HCT116 (cell line): ENCODE data around the gene PIGQ. TPM values are rescaled to one million over a fixed set of nuclear protein-coding genes. Genes with fewer than 3 reads are reported as not detected.

Source experiments
- ATAC-seq: fragments of 200-7000 bp; cut with Tn5 transposase; 2 replicates; pipeline ENCODE4 v1.9.1; 2020; ENCODE audit warnings: mild to moderate bottlenecking, moderate library complexity
- BruUV-seq: library from RNA; stranded (reverse); fragments of 400-500 nt; replicated peaks from 2 replicates; lab custom pipeline; 2021; lab: Mats Ljungman, UMichigan
- CTCF ChIA-PET: fragments of 300-600 bp; sonication (Branson Sonifier 250); formaldehyde crosslinking; loops from one replicate; lab custom pipeline; 2021; ENCODE audit warnings: antibody characterized with exemption; lab: Charles Lee
- POLR2A ChIA-PET: fragments of 300-600, 350-600 bp; sonication (Branson Sonifier 250); formaldehyde crosslinking; loops from one replicate; lab custom pipeline; 2021; ENCODE audit warnings: antibody characterized with exemption; lab: Charles Lee
- RAD21 ChIA-PET, 2 experiments: fragments of 300-600 bp; sonication (Branson Sonifier 250); formaldehyde crosslinking; loops; one replicate each; lab custom pipeline; 2023; ENCODE audit warnings: low total read pairs in 2 of 2; ENCODE audit not compliant: uncharacterized antibody in 2 of 2, unreplicated experiment in 2 of 2, low non-redundant PET in 1 of 2; lab: Charles Lee
- DNase-seq: peaks from one replicate; pipeline ENCODE4 v3.0.0-alpha.2; 2010; ENCODE audit warnings: low read depth, low spot score
- H2AFZ ChIP-seq: fragments of 200-600 bp; shearing (Covaris generic), sonication (generic); 2 replicates; pipeline ENCODE4 v1.6.1; 2017; ENCODE audit warnings: low read depth, mixed run types, mixed read lengths, antibody characterized with exemption, low read length; ENCODE audit not compliant: poor library complexity, severe bottlenecking
- H3K27ac ChIP-seq: 2 replicates; pipeline ENCODE4 v1.5.1; 2012; ENCODE audit warnings: low read depth, low read length
- H3K27me3 ChIP-seq: fragments of 200-600 bp; sonication (generic); 2 replicates; pipeline ENCODE4 v1.6.1; 2016; ENCODE audit warnings: mixed run types, low read length, mixed read lengths; ENCODE audit not compliant: insufficient read depth
- H3K36me3 ChIP-seq, 2 experiments: fragments of 200-500 bp in 1 of 2; fragments of 200-600 bp in 1 of 2; sonication (Bioruptor generic) in 1 of 2; sonication (generic) in 1 of 2; 2 replicates each; pipeline versions ENCODE4 v1.5.1 to v1.6.1; 2014 to 2016; ENCODE audit warnings: low read length in 2 of 2, inconsistent platforms in 1 of 2, mixed read lengths in 1 of 2, mixed run types in 1 of 2; ENCODE audit not compliant: insufficient read depth in 2 of 2, control insufficient read depth in 1 of 2
- H3K4me1 ChIP-seq, 2 experiments: fragments of 200-600 bp in 1 of 2; sonication (generic) in 1 of 2; 2 replicates each; pipeline versions ENCODE4 v1.5.1 to v1.6.1; 2012 to 2017; ENCODE audit warnings: low read length in 2 of 2, inconsistent platforms in 1 of 2, mild to moderate bottlenecking in 1 of 2, mixed read lengths in 1 of 2, mixed run types in 1 of 2, moderate library complexity in 1 of 2; ENCODE audit not compliant: insufficient read depth in 2 of 2, control insufficient read depth in 1 of 2
- H3K4me2 ChIP-seq: fragments of 200-600 bp; sonication (generic); 2 replicates; pipeline ENCODE4 v1.6.1; 2017; ENCODE audit warnings: mixed run types, low read length, mixed read lengths
- H3K4me3 ChIP-seq, 2 experiments: fragments of 200-600 bp in 1 of 2; sonication (generic) in 1 of 2; replicated peaks in 1 of 2; 2 replicates each; pipeline ENCODE4 v1.5.1; 2011 to 2016; ENCODE audit warnings: low read length in 2 of 2, control low read depth in 1 of 2, low read depth in 1 of 2, mild to moderate bottlenecking in 1 of 2, mixed read lengths in 1 of 2, mixed run types in 1 of 2
- H3K79me2 ChIP-seq: fragments of 200-600 bp; sonication (generic); 2 replicates; pipeline ENCODE4 v1.6.1; 2017; ENCODE audit warnings: mild to moderate bottlenecking, mixed run types, low read length, moderate library complexity, mixed read lengths; ENCODE audit not compliant: insufficient read depth
- H3K9ac ChIP-seq: fragments of 200-600 bp; sonication (generic); 2 replicates; pipeline ENCODE4 v1.6.1; 2016; ENCODE audit warnings: low read length, mixed read lengths
- H3K9me2 ChIP-seq: fragments of 200-600 bp; sonication (generic), shearing (Covaris generic); 2 replicates; pipeline ENCODE4 v1.6.1; 2017; ENCODE audit warnings: mixed run types, mild to moderate bottlenecking, moderate library complexity; ENCODE audit not compliant: insufficient read depth
- H3K9me3 ChIP-seq, 2 experiments: fragments of 200-500 bp in 1 of 2; fragments of 200-600 bp in 1 of 2; sonication (Bioruptor generic) in 1 of 2; sonication (generic) in 1 of 2; 2 replicates each; pipeline ENCODE4 v1.6.1; 2014 to 2017; ENCODE audit warnings: low read length in 2 of 2, mixed read lengths in 2 of 2, inconsistent platforms in 1 of 2, low read depth in 1 of 2, mild to moderate bottlenecking in 1 of 2, mixed run types in 1 of 2, moderate library complexity in 1 of 2; ENCODE audit not compliant: control insufficient read depth in 1 of 2, insufficient read depth in 1 of 2
- H4K20me1 ChIP-seq: fragments of 200-600 bp; sonication (generic), shearing (Covaris generic); 2 replicates; pipeline ENCODE4 v1.6.1; 2017; ENCODE audit warnings: mixed run types, mild to moderate bottlenecking, moderate library complexity; ENCODE audit not compliant: insufficient read depth
- CBX3 ChIP-seq: IDR thresholded peaks from 2 replicates; pipeline ENCODE4 v1.6.1; 2012; ENCODE audit warnings: low read depth
- ELF1 ChIP-seq: IDR thresholded peaks from 2 replicates; pipeline ENCODE4 v1.6.1; 2012; ENCODE audit warnings: low read depth, borderline replicate concordance
- EZH2 ChIP-seq: fragments of 200-600 bp; sonication (generic); IDR thresholded peaks from 2 replicates; pipeline ENCODE4 v1.6.1; 2017; ENCODE audit warnings: antibody characterized with exemption, mixed run types
- EZH2phosphoT487 ChIP-seq: fragments of 200-600 bp; IDR thresholded peaks from 2 replicates; pipeline ENCODE4 v1.6.1; 2018; ENCODE audit warnings: antibody characterized with exemption, borderline replicate concordance
- FOSL1 ChIP-seq: IDR thresholded peaks from 2 replicates; pipeline ENCODE4 v1.6.1; 2012; ENCODE audit warnings: low read depth
- JUND ChIP-seq: IDR thresholded peaks from 2 replicates; pipeline ENCODE4 v1.6.1; 2012
- POLR2A ChIP-seq: IDR thresholded peaks from 2 replicates; pipeline ENCODE4 v1.7.0; 2011; ENCODE audit warnings: borderline replicate concordance; ENCODE audit not compliant: insufficient read depth, insufficient read length; ENCODE audit errors: extremely low read depth
- RAD21 ChIP-seq: IDR thresholded peaks from 2 replicates; pipeline ENCODE4 v1.6.1; 2012; ENCODE audit warnings: low read depth, mild to moderate bottlenecking
- SRF ChIP-seq: IDR thresholded peaks from 2 replicates; pipeline ENCODE4 v1.6.1; 2012; ENCODE audit warnings: low read depth
- TCF7L2 ChIP-seq: IDR thresholded peaks from 2 replicates; pipeline ENCODE4 v1.7.0; 2011; ENCODE audit warnings: borderline replicate concordance, inconsistent platforms; ENCODE audit not compliant: insufficient read depth, insufficient read length; ENCODE audit errors: extremely low read depth
- YY1 ChIP-seq: IDR thresholded peaks from 2 replicates; pipeline ENCODE4 v1.6.1; 2011; ENCODE audit warnings: low read length, low read depth, moderate library complexity, mild to moderate bottlenecking; ENCODE audit not compliant: insufficient replicate concordance; ENCODE audit errors: extremely low read depth
- ZFX ChIP-seq: fragments of 450-650 bp; IDR thresholded peaks from 2 replicates; pipeline ENCODE4 v1.6.1; 2017
- ZNF274 ChIP-seq: fragments of 200-500 bp; sonication (Bioruptor generic); IDR thresholded peaks from 2 replicates; pipeline ENCODE4 v1.6.1; 2014; ENCODE audit warnings: mild to moderate bottlenecking, low read depth, low read length, inconsistent platforms
- intact Hi-C: fragments of 100-400 bp; cut with micrococcal nuclease; formaldehyde crosslinking; loops from 2 replicates; pipeline ENCODE4 v1.10.0; 2022
- total RNA-seq: library from RNA; stranded (reverse); gene quantifications from one replicate; pipeline ENCODE4 v1.2.1, GENCODE V29; 2021; ENCODE audit not compliant: unreplicated experiment
- TF ChIP-seq, protein P1 (sequence below): IDR thresholded peaks from 2 replicates; pipeline ENCODE4 v1.6.1; 2012
- TF ChIP-seq, protein P2 (sequence below), 3 experiments: fragments of 200-600 bp in 1 of 3; sonication (generic) in 1 of 3; IDR thresholded peaks in 2 of 3; conservative IDR thresholded peaks in 1 of 3; 2 replicates each; pipeline ENCODE4 v1.5.1; 2012 to 2017; ENCODE audit warnings: low read depth in 2 of 3, low read length in 2 of 3, antibody characterized with exemption in 1 of 3, borderline replicate concordance in 1 of 3, control low read depth in 1 of 3, mild to moderate bottlenecking in 1 of 3, mixed read lengths in 1 of 3, mixed run types in 1 of 3, moderate library complexity in 1 of 3; ENCODE audit not compliant: insufficient read depth in 1 of 3
- TF ChIP-seq, protein P3 (sequence below): IDR thresholded peaks from 2 replicates; pipeline ENCODE4 v1.6.1; 2011; ENCODE audit warnings: mild to moderate bottlenecking, low read length, moderate library complexity; ENCODE audit not compliant: insufficient replicate concordance; ENCODE audit errors: extremely low read depth
- TF ChIP-seq, protein P4 (sequence below): IDR thresholded peaks from 2 replicates; pipeline ENCODE4 v1.6.1; 2012

PIGQ gene
- total RNA-seq, 1 experiment from 2014 or later = 21.0 TPM

DNA sequence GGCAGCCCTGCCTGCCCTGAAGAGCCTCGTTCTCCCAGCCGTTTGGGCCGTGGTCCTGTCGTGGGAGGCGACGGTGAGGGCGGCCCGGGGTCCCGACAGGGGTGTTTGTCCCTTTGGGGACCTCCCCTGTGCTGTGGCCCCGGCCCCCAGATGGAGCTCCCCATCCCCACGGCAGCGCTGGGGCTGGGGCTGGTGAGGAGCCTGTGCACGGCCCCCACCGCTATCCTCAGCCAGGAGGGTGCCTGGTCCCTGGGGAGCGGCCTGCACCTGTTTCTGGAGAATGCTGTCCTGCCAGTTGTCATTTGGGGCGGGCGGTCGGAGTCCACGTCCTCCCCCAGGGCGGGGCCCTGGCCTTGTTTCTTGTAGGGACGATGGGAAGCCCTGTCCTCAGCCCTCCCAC lies 35.6 kb upstream of the PIGQ start:
- Histone ChIP-seq H3K79me2 (peaks cover 86% of the 10 kb centered on the region), H3K4me2 (no peak overlapping the region), H3K36me3 (peaks cover 0 to 6% of the 10 kb centered on the region in 2 experiments; a peak in 1 of 4 replicates), H3K4me3 (no peak overlapping the region), H3K9me3 (no peaks in the 10 kb centered on the region), H3K4me1 (peaks cover 16 to 39% of the 10 kb centered on the region in 2 experiments), H2AFZ (no peak overlapping the region), H4K20me1 (no peaks in the 10 kb centered on the region), H3K9me2 (no peaks in the 10 kb centered on the region), H3K9ac (no peak overlapping the region), H3K27ac (no peak overlapping the region), H3K27me3 (no peaks in the 10 kb centered on the region)
- intact Hi-C loops = no loop called here
- ATAC-seq (no peak), DNase-seq (no peak)
- POLR2A ChIA-PET = no interaction called here
- CTCF ChIA-PET = no interaction called here
- BruUV-seq = no TSS peak
- TF ChIP-seq, protein P1, sequence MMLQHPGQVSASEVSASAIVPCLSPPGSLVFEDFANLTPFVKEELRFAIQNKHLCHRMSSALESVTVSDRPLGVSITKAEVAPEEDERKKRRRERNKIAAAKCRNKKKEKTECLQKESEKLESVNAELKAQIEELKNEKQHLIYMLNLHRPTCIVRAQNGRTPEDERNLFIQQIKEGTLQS = no peak
- TF ChIP-seq, protein P2, sequence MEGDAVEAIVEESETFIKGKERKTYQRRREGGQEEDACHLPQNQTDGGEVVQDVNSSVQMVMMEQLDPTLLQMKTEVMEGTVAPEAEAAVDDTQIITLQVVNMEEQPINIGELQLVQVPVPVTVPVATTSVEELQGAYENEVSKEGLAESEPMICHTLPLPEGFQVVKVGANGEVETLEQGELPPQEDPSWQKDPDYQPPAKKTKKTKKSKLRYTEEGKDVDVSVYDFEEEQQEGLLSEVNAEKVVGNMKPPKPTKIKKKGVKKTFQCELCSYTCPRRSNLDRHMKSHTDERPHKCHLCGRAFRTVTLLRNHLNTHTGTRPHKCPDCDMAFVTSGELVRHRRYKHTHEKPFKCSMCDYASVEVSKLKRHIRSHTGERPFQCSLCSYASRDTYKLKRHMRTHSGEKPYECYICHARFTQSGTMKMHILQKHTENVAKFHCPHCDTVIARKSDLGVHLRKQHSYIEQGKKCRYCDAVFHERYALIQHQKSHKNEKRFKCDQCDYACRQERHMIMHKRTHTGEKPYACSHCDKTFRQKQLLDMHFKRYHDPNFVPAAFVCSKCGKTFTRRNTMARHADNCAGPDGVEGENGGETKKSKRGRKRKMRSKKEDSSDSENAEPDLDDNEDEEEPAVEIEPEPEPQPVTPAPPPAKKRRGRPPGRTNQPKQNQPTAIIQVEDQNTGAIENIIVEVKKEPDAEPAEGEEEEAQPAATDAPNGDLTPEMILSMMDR (IDR thresholded peaks at IDR 0.05 in 2 of 3, conservative IDR thresholded peaks at IDR 0.05 in 1 of 3; ENCODE audit: borderline replicate concordance in 1 of 3, insufficient read depth in 1 of 3, low read depth in 2 of 3, low read length in 2 of 3) = no peak
- no peak for TF ChIP-seq ZFX
- TF ChIP-seq, protein P3, sequence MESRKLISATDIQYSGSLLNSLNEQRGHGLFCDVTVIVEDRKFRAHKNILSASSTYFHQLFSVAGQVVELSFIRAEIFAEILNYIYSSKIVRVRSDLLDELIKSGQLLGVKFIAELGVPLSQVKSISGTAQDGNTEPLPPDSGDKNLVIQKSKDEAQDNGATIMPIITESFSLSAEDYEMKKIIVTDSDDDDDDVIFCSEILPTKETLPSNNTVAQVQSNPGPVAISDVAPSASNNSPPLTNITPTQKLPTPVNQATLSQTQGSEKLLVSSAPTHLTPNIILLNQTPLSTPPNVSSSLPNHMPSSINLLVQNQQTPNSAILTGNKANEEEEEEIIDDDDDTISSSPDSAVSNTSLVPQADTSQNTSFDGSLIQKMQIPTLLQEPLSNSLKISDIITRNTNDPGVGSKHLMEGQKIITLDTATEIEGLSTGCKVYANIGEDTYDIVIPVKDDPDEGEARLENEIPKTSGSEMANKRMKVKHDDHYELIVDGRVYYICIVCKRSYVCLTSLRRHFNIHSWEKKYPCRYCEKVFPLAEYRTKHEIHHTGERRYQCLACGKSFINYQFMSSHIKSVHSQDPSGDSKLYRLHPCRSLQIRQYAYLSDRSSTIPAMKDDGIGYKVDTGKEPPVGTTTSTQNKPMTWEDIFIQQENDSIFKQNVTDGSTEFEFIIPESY = no peak
- TF ChIP-seq YY1 = no peak
- TF ChIP-seq, protein P4, sequence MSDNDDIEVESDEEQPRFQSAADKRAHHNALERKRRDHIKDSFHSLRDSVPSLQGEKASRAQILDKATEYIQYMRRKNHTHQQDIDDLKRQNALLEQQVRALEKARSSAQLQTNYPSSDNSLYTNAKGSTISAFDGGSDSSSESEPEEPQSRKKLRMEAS = no peak
- TF ChIP-seq RAD21 = no peak
- no peak for TF ChIP-seq SRF
- TF ChIP-seq POLR2A = no peak
- TF ChIP-seq ZNF274 = no peak
- TF ChIP-seq EZH2 = no peak
- no peak for TF ChIP-seq FOSL1
- TF ChIP-seq ELF1 = no peak
- no peak for TF ChIP-seq TCF7L2
- TF ChIP-seq EZH2phosphoT487 = no peak
- no peak for TF ChIP-seq CBX3
- no peak for TF ChIP-seq JUND
- RAD21 ChIA-PET = no interaction called here
